Activated CD4-positive, alpha-beta T cell treated with anti-CD3 and anti-CD28 coated beads for 48 hours (primary cell): Measurements from ENCODE around the gene PHF21A.
"Not testable (repeated sequence)": the region's sequence is repeated elsewhere in the genome, so short reads cannot be mapped to it uniquely, and the experiment has no call there.

Source experiments
- DNase-seq: peaks from one replicate; pipeline ENCODE4 v3.0.0-alpha.2; 2020

The PHF21A gene

GRCh38 chr11:45900916-45901617, 220.2 kb downstream of the PHF21A start:
- DNase-seq, result no peak

- not testable (repeated sequence) for DNase-seq
Observed at GRCh38 chr11:45900175-45900800, 221.0 kb downstream of the PHF21A start.

GRCh38 chr11:45899448-45900174, 221.6 kb downstream of the PHF21A start:
- peak; percentile 71 for DNase-seq

GRCh38 chr11:45899086-45899447, 222.2 kb downstream of the PHF21A start:
- DNase-seq, result no peak

GRCh38 chr11:45897556-45897955, 223.7 kb downstream of the PHF21A start:
- no peak for DNase-seq

GRCh38 chr11:45896422-45896984, 224.8 kb downstream of the PHF21A start:
- no peak for DNase-seq

- DNase-seq, result no peak
Observed at GRCh38 chr11:45895553-45896259, 225.5 kb downstream of the PHF21A start.

GRCh38 chr11:45894555-45895247, 226.6 kb downstream of the PHF21A start:
- no peak for DNase-seq

- no peak for DNase-seq
Observed at GRCh38 chr11:45892856-45893255, 228.4 kb downstream of the PHF21A start.

GRCh38 chr11:45890886-45891550, 230.2 kb downstream of the PHF21A start:
- no peak for DNase-seq

GRCh38 chr11:45889966-45890365, 231.3 kb downstream of the PHF21A start:
- no peak for DNase-seq

- DNase-seq, result no peak
Observed at GRCh38 chr11:45889555-45889954, 231.7 kb downstream of the PHF21A start.

GRCh38 chr11:45887587-45887986, 233.7 kb downstream of the PHF21A start:
- no peak for DNase-seq

GRCh38 chr11:45886816-45887520, 234.3 kb downstream of the PHF21A start:
- DNase-seq, result no peak

- DNase-seq, result no peak
Observed at GRCh38 chr11:45885921-45886721, 235.1 kb downstream of the PHF21A start.

- DNase-seq, result peak; percentile 59
Observed at GRCh38 chr11:45885274-45885920, 235.9 kb downstream of the PHF21A start, which contains the start of gene MAPK8IP1. Gene MAPK8IP1 (plus strand): TSS chr11:45885651. CDS start chr11:45885821, 170 bp downstream.

GRCh38 chr11:45884596-45885185, 236.6 kb downstream of the PHF21A start:
- DNase-seq, result no peak
